ENCODE measurements around the gene OOSP2. TPM values are rescaled to one million over a fixed set of nuclear protein-coding genes. Genes with fewer than 3 reads are reported as not detected.
"Not testable (repeated sequence)": the region's sequence is repeated elsewhere in the genome, so short reads cannot be mapped to it uniquely, and the experiment has no call there.

The OOSP2 gene
- total RNA-seq, 1 experiment from 2014 or later, result not detected

DNA sequence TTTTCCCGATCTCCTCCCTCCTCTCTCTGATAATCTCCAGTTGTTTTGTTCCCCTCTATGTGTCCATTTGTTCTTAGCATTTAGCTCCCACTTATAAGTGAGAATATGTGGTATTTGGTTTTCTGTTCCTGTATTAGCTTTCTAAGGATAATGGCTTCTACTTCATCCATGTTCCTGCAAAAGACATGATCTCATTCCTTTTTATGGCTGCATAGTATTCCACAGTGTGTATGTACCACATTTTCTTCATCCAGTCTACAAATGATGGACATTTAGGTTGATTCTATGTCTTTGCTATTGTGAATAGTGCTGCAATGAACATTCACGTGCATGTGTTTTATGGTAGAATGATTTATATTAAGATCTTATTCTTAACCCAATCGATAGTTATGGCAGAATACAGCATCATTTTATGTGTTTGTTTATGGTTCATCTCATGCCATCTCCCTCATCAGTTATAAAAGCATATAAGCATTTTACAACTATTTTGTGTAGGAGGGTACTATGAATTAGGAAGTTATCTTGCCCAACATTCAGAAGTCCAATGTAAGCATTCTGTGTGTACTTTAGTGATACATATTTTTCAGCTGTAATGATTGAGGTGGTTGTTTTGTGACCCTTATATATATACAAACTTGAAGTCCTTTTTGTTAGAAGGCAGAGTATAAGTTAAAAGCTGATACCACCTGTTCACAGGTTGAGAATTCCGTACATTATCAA, 19.5 kb downstream of the OOSP2 start:
- Histone ChIP-seq H3K27me3 (no peaks in the 10 kb centered on the region), H3K4me3 (no peak overlapping the region), H3K27ac (no peak overlapping the region), H3K9me3 (replicated peaks) (no peaks in the 10 kb centered on the region), H3K4me1 (no peaks in the 10 kb centered on the region), H3K36me3 (no peaks in the 10 kb centered on the region)
- no peak for DNase-seq

DNA sequence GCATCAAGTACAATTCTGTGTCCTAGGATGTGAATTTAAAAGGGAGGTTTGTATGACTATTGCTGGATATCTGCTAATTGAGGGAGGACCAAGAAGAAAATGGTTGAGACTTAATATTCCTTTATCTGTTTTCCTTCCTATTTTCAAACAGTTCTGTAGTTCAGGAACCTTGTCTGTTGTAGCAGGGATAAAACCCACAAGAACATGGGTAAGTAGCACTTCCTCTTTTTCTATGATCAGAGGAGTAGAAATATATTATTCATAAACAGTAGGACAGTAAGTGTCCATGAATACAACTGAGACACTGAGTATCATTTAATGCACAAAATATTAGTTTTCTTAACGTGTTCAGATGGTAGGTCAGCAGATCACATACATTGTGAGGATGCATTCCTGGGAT, 23.9 kb downstream of the OOSP2 start:
- Histone ChIP-seq H3K27me3 (no peaks in the 10 kb centered on the region; the same call in 1 of the 2 replicates), H3K4me3 (no peak overlapping the region), H3K36me3 (no peaks in the 10 kb centered on the region), H3K4me1 (no peaks in the 10 kb centered on the region), H3K27ac (no peak overlapping the region), H3K9me3 (replicated peaks) (no peaks in the 10 kb centered on the region)
- no peak for DNase-seq

DNA sequence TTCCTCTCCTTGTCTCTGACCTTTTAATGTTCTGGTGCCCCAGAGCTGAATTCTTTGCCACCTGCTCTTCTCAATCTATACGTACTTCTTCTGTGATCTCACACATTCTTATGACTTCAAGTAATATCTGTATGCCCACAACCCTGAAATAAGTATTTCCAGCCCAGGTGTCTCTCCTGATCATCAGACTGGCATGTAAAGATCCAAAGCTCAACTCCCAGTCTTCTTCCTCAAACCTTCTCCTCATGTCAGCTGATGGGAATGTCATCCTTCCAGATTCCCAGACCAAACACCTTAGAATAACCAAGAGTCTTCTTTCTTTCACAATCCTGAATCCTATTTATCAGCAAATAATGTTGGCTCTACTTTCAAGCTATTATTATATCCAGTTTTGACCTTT, 25.6 kb downstream of the OOSP2 start:
- Histone ChIP-seq H3K36me3 (no peaks in the 10 kb centered on the region), H3K4me1 (no peaks in the 10 kb centered on the region), H3K27ac (no peak overlapping the region), H3K4me3 (no peak overlapping the region), H3K27me3 (no peaks in the 10 kb centered on the region; the same call in 1 of the 2 replicates), H3K9me3 (replicated peaks) (no peaks in the 10 kb centered on the region)
- peak in 1 of 2 experiments; percentile 9 for DNase-seq

DNA sequence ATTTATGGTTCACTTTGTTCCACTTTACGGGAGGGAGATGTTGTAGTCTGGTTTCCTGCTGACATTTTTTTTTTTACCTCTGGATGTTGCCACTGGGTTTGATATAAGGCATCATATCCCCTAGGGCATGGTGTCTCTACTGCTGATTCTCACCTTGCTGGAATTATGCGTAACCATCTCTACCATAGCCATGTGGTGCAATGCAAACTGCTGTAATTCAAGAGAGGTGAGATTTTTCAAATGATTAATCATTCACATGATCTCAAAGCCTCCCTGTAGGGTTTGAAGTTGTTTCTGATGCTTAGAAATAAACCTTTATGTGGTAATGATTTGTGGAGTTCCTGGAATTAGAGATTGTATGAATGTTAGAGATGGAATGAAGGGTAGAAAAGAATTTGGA, 29.2 kb downstream of the OOSP2 start:
- DNase-seq, result no peak
- no peak overlapping the region for H3K4me3 ChIP-seq
- no peaks in the 10 kb centered on the region for H3K9me3 ChIP-seq (replicated peaks)
- no peak overlapping the region for H3K27ac ChIP-seq
- no peaks in the 10 kb centered on the region for H3K36me3 ChIP-seq
- no peaks in the 10 kb centered on the region; the same call in 1 of the 2 replicates for H3K27me3 ChIP-seq
- H3K4me1 ChIP-seq, result no peaks in the 10 kb centered on the region

DNA sequence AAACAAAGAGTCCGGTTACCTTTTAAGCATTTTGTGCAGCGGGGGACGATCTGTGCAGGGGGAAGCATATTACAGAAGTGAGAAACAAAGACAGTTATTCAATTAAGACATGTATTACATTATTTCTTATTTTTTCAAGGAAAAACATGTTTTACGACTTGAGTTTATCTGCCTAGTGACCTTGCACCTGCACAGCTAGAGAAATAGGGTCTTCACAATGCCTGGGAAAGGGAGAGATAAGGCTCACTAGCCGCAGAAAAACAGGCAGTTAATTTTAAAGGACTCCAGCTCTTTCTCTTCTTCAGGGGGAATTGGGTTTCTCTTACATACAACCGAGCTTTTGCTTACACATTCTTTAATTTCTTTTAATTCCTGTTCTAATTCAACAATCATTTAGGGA, 31.4 kb downstream of the OOSP2 start:
- H3K36me3 ChIP-seq; DNase-seq; H3K4me1 ChIP-seq; H3K9me3 ChIP-seq (replicated peaks); H3K27ac ChIP-seq; H3K4me3 ChIP-seq; H3K27me3 ChIP-seq: not testable (repeated sequence)

DNA sequence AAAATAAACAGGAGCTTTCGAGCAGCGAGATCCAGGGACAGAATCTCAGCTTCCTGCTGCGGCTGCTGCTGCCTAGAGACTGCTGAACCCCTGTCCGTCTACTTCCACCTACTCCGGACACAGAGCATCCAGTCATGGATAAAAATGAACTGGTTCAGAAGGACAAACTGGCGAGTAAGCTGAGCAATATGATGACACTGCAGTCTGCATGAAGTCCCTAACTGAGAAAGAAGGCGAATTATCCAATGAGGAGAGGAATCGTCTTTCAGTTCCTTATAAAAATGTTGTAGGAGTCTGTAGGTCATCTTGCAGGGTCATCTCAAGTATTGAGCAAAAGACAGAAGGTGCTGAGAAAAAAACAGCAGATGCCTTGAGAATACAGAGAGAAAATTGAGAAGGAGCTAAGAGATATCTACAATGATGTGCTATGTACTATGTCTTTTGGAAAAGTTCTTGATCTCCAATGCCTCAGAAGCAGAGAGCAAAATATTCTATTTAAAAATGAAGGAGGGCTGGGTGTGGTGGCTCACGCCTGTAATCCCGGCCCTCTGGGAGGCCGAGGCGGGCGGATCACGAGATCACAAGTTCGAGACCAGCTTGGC, 37.1 kb downstream of the OOSP2 start:
- Histone ChIP-seq H3K36me3 (no peaks in the 10 kb centered on the region), H3K4me1 (no peaks in the 10 kb centered on the region), H3K9me3 (replicated peaks) (no peaks in the 10 kb centered on the region), H3K4me3 (no peak overlapping the region), H3K27ac (no peak overlapping the region), H3K27me3 (no peaks in the 10 kb centered on the region)
- DNase-seq, result no peak

DNA sequence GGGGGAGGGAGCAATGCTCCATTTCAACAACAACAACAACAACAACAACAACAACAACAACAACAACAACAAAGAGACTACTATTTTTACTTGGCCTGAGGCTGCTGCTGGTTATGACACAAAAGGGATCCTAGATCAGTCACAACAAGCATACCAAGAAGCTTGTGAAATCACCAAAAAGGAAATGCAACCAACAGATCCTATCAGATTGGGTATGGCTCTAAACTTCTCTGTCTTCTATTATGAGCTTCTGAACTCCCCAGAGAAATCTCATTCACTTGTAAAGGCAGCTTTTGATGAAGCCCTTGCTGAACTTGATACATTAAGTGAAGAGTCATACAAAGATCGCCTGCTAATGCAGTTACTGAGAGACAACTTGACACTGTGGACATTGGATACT, 37.8 kb downstream of the OOSP2 start:
- Histone ChIP-seq H3K27ac (no peak overlapping the region), H3K4me1 (no peaks in the 10 kb centered on the region), H3K4me3 (no peak overlapping the region), H3K27me3 (no peaks in the 10 kb centered on the region), H3K9me3 (replicated peaks) (no peaks in the 10 kb centered on the region), H3K36me3 (no peaks in the 10 kb centered on the region)
- DNase-seq, result peak in 1 of 2 experiments; percentile 3

DNA sequence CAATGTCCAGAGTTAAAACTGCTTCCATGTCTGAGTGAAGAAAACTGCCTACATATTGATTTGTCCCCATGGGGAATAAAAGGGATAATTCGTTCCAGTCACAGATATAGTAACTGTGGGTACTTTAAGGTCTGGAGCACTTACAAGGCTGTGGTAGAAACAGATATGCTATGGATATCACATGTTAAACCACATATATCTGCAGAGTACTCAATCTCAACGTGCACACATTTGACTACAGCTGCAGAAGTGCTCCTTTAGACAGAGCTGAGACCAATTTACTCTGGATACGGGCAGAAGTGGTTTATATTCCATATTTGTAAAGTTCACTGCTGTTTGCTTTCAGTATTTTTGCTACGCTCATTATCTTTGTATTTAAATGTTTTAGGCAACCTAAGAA, 38.5 kb downstream of the OOSP2 start:
- Histone ChIP-seq H3K27me3 (no peaks in the 10 kb centered on the region), H3K4me3 (no peak overlapping the region), H3K27ac (peak overlapping the region; percentile 7; the same call in 1 of the 2 replicates), H3K36me3 (no peaks in the 10 kb centered on the region), H3K9me3 (replicated peaks) (no peaks in the 10 kb centered on the region), H3K4me1 (no peaks in the 10 kb centered on the region)
- DNase-seq, result peak in 1 of 2 experiments; percentile 16

- H3K4me3 ChIP-seq, result no peak overlapping the region
Observed at GRCh38 chr11:60080535-60080934, 40.3 kb downstream of the OOSP2 start.

DNA sequence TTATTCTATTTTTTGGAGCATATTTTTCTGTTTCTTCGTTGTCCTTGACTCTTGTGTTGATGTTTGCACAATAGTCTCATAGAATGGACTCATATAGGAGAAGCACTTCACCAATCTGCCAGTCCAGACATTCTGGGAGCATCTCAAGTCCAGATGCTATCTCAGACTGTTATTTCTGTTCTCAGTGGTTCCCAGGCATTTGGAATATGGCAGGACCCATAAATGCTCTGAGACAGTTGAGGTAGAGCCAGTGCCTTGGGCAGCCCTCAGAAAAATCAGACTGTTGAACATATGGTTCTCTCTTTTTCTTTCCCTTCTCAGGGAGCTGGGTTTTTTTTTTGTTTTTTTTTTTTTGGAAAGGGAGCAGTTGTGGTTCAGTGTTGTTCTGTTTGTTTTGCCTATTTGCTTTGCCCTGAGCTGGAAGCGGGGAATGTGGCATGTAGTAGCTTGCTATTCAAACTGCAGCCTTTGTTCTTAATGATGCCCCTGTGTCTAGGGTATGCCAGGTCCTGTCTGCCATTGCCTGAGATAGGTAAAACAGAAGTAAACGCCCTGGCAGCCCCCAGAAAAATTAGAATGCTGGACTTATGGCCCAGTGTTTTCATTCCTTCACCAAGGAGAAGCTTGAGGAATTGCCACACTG, 44.5 kb downstream of the OOSP2 start:
- H3K36me3 ChIP-seq, result no peaks in the 10 kb centered on the region
- DNase-seq, result no peak
- no peak overlapping the region for H3K27ac ChIP-seq
- no peaks in the 10 kb centered on the region for H3K9me3 ChIP-seq (replicated peaks)
- no peak overlapping the region for H3K4me3 ChIP-seq
- no peaks in the 10 kb centered on the region for H3K4me1 ChIP-seq
- no peaks in the 10 kb centered on the region for H3K27me3 ChIP-seq

More at GRCh38 chr11:60080535-60080934, 40.3 kb downstream of the OOSP2 start:
- Histone ChIP-seq H3K27me3 (no peaks in the 10 kb centered on the region), H3K36me3 (no peaks in the 10 kb centered on the region), H3K27ac (no peak overlapping the region), H3K4me1 (no peaks in the 10 kb centered on the region), H3K9me3 (replicated peaks) (no peaks in the 10 kb centered on the region)
- no peak for DNase-seq

- Histone ChIP-seq H3K27me3 (no peaks in the 10 kb centered on the region), H3K27ac (no peak overlapping the region)
Observed at GRCh38 chr11:60085909-60086308, 45.7 kb downstream of the OOSP2 start.

GRCh38 chr11:60087239-60087638, 47.0 kb downstream of the OOSP2 start:
- DNase-seq, result no peak
- Histone ChIP-seq H3K9me3 (replicated peaks) (no peaks in the 10 kb centered on the region), H3K4me3 (no peak overlapping the region), H3K27me3 (no peaks in the 10 kb centered on the region), H3K36me3 (no peaks in the 10 kb centered on the region), H3K4me1 (no peaks in the 10 kb centered on the region), H3K27ac (no peak overlapping the region)

More at GRCh38 chr11:60085909-60086308, 45.7 kb downstream of the OOSP2 start:
- Histone ChIP-seq H3K9me3 (replicated peaks) (no peaks in the 10 kb centered on the region), H3K36me3 (no peaks in the 10 kb centered on the region), H3K4me1 (no peaks in the 10 kb centered on the region), H3K4me3 (no peak overlapping the region)
- DNase-seq, result no peak

- Histone ChIP-seq H3K9me3 (replicated peaks) (no peaks in the 10 kb centered on the region), H3K4me3 (no peak within 1 kb of the TSS), H3K4me1 (no peaks in the 10 kb centered on the region), H3K27ac (no peak within 1 kb of the TSS), H3K27me3 (no peaks in the 10 kb centered on the region), H3K36me3 (no peaks in the 10 kb centered on the region)
- DNase-seq, result no peak
Observed at GRCh38 chr11:60088364-60088763, 48.2 kb downstream of the OOSP2 start, which contains the start of gene MS4A2. TSS of gene MS4A2 (plus strand) at chr11:60088664. CDS start at chr11:60088766, 102 bp downstream.

DNA sequence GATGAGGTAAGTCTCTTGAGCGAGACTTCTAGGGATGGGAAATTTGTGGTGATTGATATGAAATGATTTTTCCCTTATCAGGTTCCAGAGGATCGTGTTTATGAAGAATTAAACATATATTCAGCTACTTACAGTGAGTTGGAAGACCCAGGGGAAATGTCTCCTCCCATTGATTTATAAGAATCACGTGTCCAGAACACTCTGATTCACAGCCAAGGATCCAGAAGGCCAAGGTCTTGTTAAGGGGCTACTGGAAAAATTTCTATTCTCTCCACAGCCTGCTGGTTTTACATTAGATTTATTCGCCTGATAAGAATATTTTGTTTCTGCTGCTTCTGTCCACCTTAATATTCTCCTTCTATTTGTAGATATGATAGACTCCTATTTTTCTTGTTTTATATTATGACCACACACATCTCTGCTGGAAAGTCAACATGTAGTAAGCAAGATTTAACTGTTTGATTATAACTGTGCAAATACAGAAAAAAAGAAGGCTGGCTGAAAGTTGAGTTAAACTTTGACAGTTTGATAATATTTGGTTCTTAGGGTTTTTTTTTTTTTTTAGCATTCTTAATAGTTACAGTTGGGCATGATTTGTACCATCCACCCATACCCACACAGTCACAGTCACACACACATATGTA, 55.4 kb downstream of the OOSP2 start:
- H3K4me3 ChIP-seq, result no peak overlapping the region
- no peaks in the 10 kb centered on the region for H3K4me1 ChIP-seq
- no peaks in the 10 kb centered on the region for H3K27me3 ChIP-seq
- H3K27ac ChIP-seq, result no peak overlapping the region
- H3K9me3 ChIP-seq (replicated peaks), result no peaks in the 10 kb centered on the region
- no peak for DNase-seq
- H3K36me3 ChIP-seq, result no peaks in the 10 kb centered on the region

- H3K27me3 ChIP-seq, result no peaks in the 10 kb centered on the region
- H3K4me1 ChIP-seq, result no peaks in the 10 kb centered on the region
- H3K9me3 ChIP-seq (replicated peaks), result no peaks in the 10 kb centered on the region
- no peak overlapping the region for H3K4me3 ChIP-seq
- H3K36me3 ChIP-seq, result no peaks in the 10 kb centered on the region
- no peak overlapping the region for H3K27ac ChIP-seq
- DNase-seq, result no peak
Observed at GRCh38 chr11:60097189-60097588, 57.0 kb downstream of the OOSP2 start.
